NOMO-1 treated with dmso at 0.1 percent for 144 hours (cell line): ENCODE measurements around the gene GALNT15.

Experiments
- DNase-seq: peaks from one replicate; lab custom pipeline; 2025; ENCODE audit not compliant: unreplicated experiment; lab: John Stamatoyannopoulos, UW

Gene GALNT15, protein sequence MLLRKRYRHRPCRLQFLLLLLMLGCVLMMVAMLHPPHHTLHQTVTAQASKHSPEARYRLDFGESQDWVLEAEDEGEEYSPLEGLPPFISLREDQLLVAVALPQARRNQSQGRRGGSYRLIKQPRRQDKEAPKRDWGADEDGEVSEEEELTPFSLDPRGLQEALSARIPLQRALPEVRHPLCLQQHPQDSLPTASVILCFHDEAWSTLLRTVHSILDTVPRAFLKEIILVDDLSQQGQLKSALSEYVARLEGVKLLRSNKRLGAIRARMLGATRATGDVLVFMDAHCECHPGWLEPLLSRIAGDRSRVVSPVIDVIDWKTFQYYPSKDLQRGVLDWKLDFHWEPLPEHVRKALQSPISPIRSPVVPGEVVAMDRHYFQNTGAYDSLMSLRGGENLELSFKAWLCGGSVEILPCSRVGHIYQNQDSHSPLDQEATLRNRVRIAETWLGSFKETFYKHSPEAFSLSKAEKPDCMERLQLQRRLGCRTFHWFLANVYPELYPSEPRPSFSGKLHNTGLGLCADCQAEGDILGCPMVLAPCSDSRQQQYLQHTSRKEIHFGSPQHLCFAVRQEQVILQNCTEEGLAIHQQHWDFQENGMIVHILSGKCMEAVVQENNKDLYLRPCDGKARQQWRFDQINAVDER

DNA sequence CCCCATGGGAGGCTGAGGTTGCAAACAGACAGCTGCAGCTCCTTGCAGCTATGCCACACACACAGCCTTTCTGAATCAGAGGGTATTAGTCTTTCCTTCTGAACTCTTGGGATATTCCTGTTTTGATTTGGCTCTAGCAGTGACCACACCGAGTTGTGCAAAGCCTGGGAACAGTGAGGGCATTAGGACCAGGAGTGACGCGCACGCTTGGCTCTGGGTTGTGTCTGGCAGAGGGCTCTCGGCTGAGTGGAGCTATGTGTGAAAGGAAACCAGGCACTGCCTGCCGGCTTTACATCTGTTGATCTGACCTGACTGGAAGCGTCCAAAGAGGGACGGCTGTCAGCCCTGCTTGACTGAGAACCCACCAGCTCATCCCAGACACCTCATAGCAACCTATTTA is at the start of gene GALNT15:
Gene GALNT15, plus strand, starts transcription at position 292 of the 400 bp plus-strand sequence. CDS start 472 bp downstream, outside the sequence.
- no peak for DNase-seq

GRCh38 chr3:16126634-16127033 is 47.8 kb upstream of the GALNT15 start:
- DNase-seq, result no peak

GRCh38 chr3:16127249-16127648 is 47.2 kb upstream of the GALNT15 start:
- no peak for DNase-seq

- DNase-seq, result no peak
Measured at GRCh38 chr3:16130066-16130465, 44.4 kb upstream of the GALNT15 start.

GRCh38 chr3:16132190-16132589 is 42.3 kb upstream of the GALNT15 start:
- DNase-seq, result no peak

GRCh38 chr3:16132928-16133327 is 41.6 kb upstream of the GALNT15 start:
- DNase-seq, result no peak

GRCh38 chr3:16134173-16134928 is 40.1 kb upstream of the GALNT15 start:
- DNase-seq, result no peak

DNA sequence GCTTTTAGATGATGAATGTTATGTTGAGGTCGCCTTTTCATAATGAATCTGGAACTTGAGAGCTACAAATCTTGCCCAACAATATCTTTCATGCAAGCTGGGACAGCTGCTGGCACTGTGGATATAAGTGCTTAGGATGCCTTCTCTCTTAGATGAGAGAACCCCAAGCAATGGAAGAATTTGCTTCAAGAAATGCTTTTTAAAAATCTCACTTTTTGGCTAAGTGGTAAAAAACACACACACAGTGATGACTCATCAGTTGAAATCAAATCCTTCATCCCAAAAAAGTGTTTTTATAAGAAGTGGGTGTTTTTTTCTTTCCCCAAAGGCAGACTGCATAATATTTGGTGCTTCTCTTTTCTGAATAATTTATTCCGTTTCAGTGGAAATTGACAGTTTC is 38.4 kb upstream of the GALNT15 start:
- no peak for DNase-seq

DNA sequence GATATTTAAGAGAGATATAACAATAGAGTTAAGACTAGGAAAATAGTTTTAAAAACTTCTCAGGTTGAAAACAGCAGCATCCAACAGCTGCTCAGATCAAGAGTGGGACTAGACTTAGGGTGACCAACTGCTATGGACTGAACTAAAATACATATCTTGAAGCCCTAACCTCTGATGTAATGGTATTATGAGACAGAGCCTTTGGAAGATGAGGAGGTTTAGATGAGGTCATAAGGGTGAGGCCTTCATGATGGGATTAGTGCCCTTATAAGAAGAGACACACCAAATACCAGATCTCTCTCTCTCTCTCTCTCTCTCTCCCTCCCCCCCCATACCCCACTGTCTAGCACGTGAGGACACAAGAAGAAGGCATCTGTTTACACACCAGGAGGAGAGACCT is 37.4 kb upstream of the GALNT15 start:
- DNase-seq, result no peak

DNA sequence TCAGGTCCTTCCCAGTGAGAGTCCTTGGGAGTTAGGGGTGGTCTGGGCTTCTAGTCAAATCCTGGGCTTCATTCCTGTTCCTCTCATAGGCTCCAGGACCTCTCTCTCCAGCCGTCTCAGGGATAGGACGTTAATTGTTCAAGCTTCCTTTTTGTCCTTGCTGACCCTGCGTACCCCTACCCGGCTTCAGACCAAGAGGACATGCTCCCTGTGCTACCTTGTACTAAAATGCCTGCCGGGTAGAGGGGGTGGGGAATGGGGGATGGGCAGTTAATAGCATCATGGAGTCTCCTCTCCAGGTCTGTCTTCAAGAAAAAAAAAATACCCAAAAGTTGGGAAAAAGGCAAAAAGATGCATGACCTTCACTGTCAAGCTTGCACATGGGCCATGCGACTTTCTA is 36.5 kb upstream of the GALNT15 start:
- no peak for DNase-seq

DNA sequence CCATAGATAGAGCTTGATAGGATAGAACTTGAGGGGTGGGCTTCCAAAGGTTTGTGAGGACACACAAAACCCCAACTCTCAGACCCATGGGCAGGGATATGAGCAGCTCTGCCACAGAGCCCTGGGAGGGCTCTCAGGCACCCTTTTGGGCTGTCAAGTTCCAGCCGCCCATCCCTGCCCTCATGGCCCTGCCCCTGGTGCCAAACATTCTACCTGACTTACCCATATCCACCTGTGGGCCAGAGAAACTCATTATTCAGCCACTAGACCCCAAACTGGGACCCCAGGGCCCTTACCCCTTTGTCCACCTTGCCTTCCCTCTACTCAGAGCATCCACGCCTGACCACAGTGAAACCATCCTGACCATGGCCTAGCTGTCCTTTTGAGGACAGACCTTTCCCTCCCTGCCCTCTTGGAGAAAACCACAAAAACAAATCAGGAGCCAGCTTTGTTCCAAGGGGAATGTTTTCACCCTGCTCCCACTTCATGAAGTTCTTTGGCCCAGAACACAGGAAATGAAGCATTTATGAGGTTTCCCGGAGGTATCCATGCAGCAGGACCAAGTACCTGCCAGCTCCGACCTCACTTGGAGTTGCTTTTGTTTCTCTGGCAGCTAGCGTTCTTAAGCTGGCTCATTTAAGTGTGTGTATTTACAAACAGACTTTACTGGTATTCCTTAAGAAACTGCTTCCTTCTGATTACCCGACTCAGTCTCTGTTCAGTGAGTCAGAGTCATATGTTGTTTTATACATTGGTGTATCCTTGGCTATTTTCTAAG is 34.2 kb upstream of the GALNT15 start:
- no peak for DNase-seq

- no peak for DNase-seq
Measured at GRCh38 chr3:16140894-16141285, 33.6 kb upstream of the GALNT15 start.

GRCh38 chr3:16142350-16143025 is 32.0 kb upstream of the GALNT15 start:
- no peak for DNase-seq

GRCh38 chr3:16143861-16144447 is 30.5 kb upstream of the GALNT15 start:
- DNase-seq, result no peak

DNA sequence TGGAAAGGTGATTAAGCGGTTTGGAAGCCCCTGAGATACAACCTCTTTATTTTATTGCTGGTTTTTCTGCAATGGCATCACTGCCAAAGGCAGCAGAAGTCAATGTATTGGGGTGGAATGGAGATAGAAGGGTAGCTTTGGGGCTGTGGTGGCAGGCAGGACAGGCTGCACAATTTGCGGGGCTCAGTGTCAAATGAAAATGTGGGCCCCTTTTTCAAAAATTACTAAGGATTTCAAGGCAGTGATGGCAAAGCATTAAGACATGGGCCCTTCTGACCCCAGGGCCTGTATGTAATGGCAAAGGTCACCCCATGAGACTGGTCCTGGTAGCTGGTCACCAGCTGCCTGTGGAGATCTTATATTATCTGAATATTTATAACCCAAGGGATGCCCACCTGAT is 29.3 kb upstream of the GALNT15 start:
- no peak for DNase-seq

GRCh38 chr3:16146015-16146730 is 28.3 kb upstream of the GALNT15 start:
- no peak for DNase-seq

GRCh38 chr3:16147220-16147994 is 27.1 kb upstream of the GALNT15 start:
- no peak for DNase-seq

DNA sequence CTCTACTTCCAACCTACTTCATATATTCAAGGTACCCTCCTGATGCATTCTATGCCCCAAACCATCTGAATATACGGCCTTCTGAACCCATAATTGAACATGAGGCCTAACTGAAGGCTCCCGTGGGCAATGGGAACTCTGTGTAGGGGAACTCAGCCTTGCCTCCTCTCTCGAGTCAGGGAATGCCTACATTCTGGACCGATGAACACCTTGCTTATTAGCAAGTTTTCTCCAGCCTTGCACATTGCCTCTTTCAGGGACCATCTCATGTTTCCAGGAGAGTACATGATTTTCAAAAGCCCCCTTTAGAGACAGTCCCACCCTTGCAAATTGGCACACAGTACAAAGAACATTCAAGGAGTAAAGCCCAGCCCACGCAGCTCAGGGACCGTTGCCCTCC is 26.3 kb upstream of the GALNT15 start:
- DNase-seq, result no peak

DNA sequence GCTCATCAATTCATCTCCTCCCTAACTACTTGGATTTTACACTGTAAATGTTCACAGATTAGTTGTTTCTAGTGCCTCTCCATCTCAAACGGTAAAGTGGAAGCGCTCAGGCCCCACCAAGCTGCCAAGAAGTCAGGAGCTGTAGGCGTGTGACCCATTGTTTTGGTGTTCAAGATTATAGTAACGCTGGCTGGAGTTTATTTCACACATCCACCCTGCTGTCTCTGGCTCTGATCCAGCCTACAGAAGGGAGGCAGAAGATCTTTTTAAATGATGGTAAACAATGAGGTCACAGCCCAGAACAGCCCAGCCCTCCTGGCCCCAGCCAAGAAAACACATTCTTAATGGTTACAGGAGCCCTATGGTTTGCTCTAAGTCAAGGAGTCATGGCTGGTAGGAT is 25.7 kb upstream of the GALNT15 start:
- DNase-seq, result no peak
